HG03442 (cell line): Measurements from ENCODE around the gene ATF2.
"Not testable (repeated sequence)": the region's sequence is repeated elsewhere in the genome, so short reads cannot be mapped to it uniquely, and the experiment has no call there.

Experiments used
- ATAC-seq: cut with Tn5 transposase; IDR thresholded peaks from one replicate; pipeline ENCODE4 v1.9.1; 2021; ENCODE audit warnings: mild to moderate bottlenecking, moderate library complexity; ENCODE audit not compliant: unreplicated experiment

ATF2 gene

GRCh38 chr2:175103191-175103590 is 64.8 kb downstream of the ATF2 start:
- ATAC-seq = no peak

- no peak for ATAC-seq
Observed at GRCh38 chr2:175101514-175101913, 66.5 kb downstream of the ATF2 start.

- no peak for ATAC-seq
Observed at GRCh38 chr2:175097297-175097696, 70.7 kb downstream of the ATF2 start.

GRCh38 chr2:175084117-175084516 is 83.9 kb downstream of the ATF2 start:
- ATAC-seq = not testable (repeated sequence)

- no peak for ATAC-seq
Observed at GRCh38 chr2:175080479-175080878, 87.5 kb downstream of the ATF2 start.

- no peak for ATAC-seq
Observed at GRCh38 chr2:175076272-175076671, 91.7 kb downstream of the ATF2 start.

GRCh38 chr2:175074478-175074877 is 93.5 kb downstream of the ATF2 start:
- no peak for ATAC-seq

GRCh38 chr2:175068534-175068933 is 99.5 kb downstream of the ATF2 start:
- ATAC-seq = no peak

- ATAC-seq = no peak
Observed at GRCh38 chr2:175066411-175066810, 101.6 kb downstream of the ATF2 start.

GRCh38 chr2:175064797-175065196 is 103.2 kb downstream of the ATF2 start:
- ATAC-seq = no peak

- ATAC-seq = no peak
Observed at GRCh38 chr2:175063741-175064140, 104.3 kb downstream of the ATF2 start.

- no peak for ATAC-seq
Observed at GRCh38 chr2:175062787-175063585, 105.0 kb downstream of the ATF2 start.

- ATAC-seq = no peak
Observed at GRCh38 chr2:175057078-175057685, 110.8 kb downstream of the ATF2 start.

GRCh38 chr2:175055993-175056392 is 112.0 kb downstream of the ATF2 start:
- ATAC-seq = no peak

GRCh38 chr2:175054340-175054739 is 113.7 kb downstream of the ATF2 start:
- no peak for ATAC-seq

- no peak for ATAC-seq
Observed at GRCh38 chr2:175049661-175050060, 118.3 kb downstream of the ATF2 start.

- no peak for ATAC-seq
Observed at GRCh38 chr2:175048275-175048674, 119.7 kb downstream of the ATF2 start.

- ATAC-seq = no peak
Observed at GRCh38 chr2:175039490-175039889, 128.5 kb downstream of the ATF2 start.

- ATAC-seq = no peak
Observed at GRCh38 chr2:175039031-175039430, 129.0 kb downstream of the ATF2 start.

GRCh38 chr2:175037941-175038340 is 130.1 kb downstream of the ATF2 start:
- no peak for ATAC-seq

- ATAC-seq = no peak
Observed at GRCh38 chr2:175036582-175037018, 131.4 kb downstream of the ATF2 start.

- no peak for ATAC-seq
Observed at GRCh38 chr2:175035806-175036205, 132.2 kb downstream of the ATF2 start.
